Measurements from ENCODE around the gene GIT2.

GRCh38 chr12:109961201-109961600 lies 35.0 kb downstream of the GIT2 start:
- TF ChIP-seq CTCF (IDR thresholded peaks at IDR 0.05) (no peak), POLR2A (IDR thresholded peaks at IDR 0.05) (no peak), POLR2AphosphoS5 (IDR thresholded peaks at IDR 0.05; ENCODE audit: insufficient read depth in 1 of 2, low read depth in 1 of 2) (no peak)
